Retinal pigment epithelial cell (primary cell): ENCODE measurements around the gene GGACT.

Experiments used
- DNase-seq: peaks from one replicate; pipeline ENCODE4 v3.0.0-alpha.2; 2010; ENCODE audit warnings: low read depth
- H3K4me3 ChIP-seq: 2 replicates; pipeline ENCODE4 v1.5.1; 2011; ENCODE audit warnings: mild to moderate bottlenecking, low read length, control low read depth, moderate library complexity
- TF ChIP-seq, protein P1 (sequence below): conservative IDR thresholded peaks from 2 replicates; pipeline ENCODE4 v1.5.1; 2011; ENCODE audit warnings: low read depth, low read length, control low read depth, inconsistent platforms

GGACT gene

DNA sequence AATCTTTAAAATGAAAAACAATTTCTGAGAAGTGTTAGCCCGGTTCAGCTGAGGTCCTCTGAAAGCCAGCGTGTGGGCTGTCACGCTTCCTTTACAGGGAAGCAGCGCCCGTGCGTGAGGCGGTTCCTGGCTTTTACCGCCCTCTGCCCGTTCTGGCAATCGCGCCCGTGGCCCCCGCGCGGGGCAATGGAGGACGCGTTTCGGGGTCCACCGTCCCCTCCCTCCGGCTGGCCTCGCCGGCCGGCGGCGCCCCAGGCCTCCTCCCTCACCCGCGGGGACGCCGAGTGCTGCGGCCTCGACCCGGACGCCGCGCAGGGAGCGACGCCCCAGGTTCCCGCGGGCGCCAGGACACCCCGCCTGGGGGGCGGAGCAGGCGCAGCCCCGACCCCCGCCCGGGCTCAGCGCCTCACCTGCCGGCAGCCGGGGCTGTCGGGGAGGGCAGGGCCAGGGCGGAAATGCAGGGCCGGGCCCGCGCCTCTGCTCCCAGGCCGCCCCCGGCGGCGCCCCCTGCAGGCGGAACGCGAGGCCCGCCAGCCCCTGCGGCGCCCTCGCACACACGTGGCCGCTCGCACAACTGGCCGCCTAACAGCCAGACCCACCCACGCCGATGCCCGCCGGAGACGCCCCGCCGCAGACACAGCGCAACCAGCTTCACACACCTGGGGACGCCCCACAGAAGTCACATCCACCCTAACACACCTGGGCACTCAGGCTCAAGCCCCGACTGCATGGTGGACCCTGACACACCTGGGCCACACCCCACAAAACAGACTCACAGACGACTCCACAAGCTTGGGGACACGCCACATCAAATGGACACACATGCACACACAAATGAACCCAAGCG, at the start of gene GGACT:
Gene GGACT, minus strand, starts transcription at position 459 of the 847 bp plus-strand sequence. CDS start 56,198 bp downstream, outside the sequence.
- DNase-seq = no peak
- peak within 1 kb of the TSS; percentile 56 for H3K4me3 ChIP-seq
- TF ChIP-seq, protein P1, sequence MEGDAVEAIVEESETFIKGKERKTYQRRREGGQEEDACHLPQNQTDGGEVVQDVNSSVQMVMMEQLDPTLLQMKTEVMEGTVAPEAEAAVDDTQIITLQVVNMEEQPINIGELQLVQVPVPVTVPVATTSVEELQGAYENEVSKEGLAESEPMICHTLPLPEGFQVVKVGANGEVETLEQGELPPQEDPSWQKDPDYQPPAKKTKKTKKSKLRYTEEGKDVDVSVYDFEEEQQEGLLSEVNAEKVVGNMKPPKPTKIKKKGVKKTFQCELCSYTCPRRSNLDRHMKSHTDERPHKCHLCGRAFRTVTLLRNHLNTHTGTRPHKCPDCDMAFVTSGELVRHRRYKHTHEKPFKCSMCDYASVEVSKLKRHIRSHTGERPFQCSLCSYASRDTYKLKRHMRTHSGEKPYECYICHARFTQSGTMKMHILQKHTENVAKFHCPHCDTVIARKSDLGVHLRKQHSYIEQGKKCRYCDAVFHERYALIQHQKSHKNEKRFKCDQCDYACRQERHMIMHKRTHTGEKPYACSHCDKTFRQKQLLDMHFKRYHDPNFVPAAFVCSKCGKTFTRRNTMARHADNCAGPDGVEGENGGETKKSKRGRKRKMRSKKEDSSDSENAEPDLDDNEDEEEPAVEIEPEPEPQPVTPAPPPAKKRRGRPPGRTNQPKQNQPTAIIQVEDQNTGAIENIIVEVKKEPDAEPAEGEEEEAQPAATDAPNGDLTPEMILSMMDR = peak; percentile 54

- no peak overlapping the region for H3K4me3 ChIP-seq
- TF ChIP-seq, protein P1 = no peak
- DNase-seq = no peak
Observed at GRCh38 chr13:100637796-100638195, 49.2 kb upstream of the GGACT start.

GRCh38 chr13:100637380-100637779, 48.8 kb upstream of the GGACT start:
- no peak overlapping the region for H3K4me3 ChIP-seq
- DNase-seq = no peak
- TF ChIP-seq, protein P1 = no peak

GRCh38 chr13:100636441-100636840, 47.9 kb upstream of the GGACT start:
- DNase-seq = no peak
- TF ChIP-seq, protein P1 = no peak
- no peak overlapping the region for H3K4me3 ChIP-seq

DNA sequence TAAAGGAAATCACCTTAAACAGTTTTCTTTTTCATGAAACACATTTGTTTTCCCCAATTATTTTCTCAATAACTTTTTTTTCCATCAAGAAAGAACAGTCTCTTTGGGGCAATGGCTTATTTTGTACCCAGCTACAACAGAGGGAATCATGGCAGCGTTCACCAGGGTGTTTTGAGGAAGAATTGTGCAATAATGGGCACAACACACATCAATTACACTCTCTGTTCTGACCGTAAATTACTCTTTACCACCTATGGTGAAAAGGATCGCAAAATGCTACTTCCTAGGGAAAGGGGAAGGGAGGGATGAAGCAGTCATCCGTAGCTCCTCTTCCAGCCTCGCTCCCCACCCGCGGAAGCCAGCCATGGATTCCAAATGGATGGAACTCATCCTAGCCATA, 47.4 kb upstream of the GGACT start:
- TF ChIP-seq, protein P1 = no peak
- DNase-seq = no peak
- H3K4me3 ChIP-seq = no peak overlapping the region

GRCh38 chr13:100634696-100635095, 46.1 kb upstream of the GGACT start:
- H3K4me3 ChIP-seq = no peak overlapping the region
- no peak for DNase-seq
- TF ChIP-seq, protein P1 = no peak

- TF ChIP-seq, protein P1 = no peak
- H3K4me3 ChIP-seq = no peak overlapping the region
- DNase-seq = no peak
Observed at GRCh38 chr13:100633461-100633860, 44.9 kb upstream of the GGACT start.
